Measurements from ENCODE around the gene ABL1.

The ABL1 gene

GRCh38 chr9:130870491-130871381, 35.7 kb downstream of the ABL1 start:
- no peak for DNase-seq (ENCODE audit: extremely low read depth in 1 of 2, low read depth in 1 of 2)

GRCh38 chr9:130871395-130872062, 36.5 kb downstream of the ABL1 start:
- DNase-seq (ENCODE audit: extremely low read depth in 1 of 2, low read depth in 1 of 2), result no peak

GRCh38 chr9:130872093-130872492, 37.0 kb downstream of the ABL1 start:
- no peak for DNase-seq (ENCODE audit: extremely low read depth in 1 of 2, low read depth in 1 of 2)

GRCh38 chr9:130872508-130872907, 37.5 kb downstream of the ABL1 start:
- no peak for DNase-seq (ENCODE audit: extremely low read depth in 1 of 2, low read depth in 1 of 2)

- no peak for DNase-seq (ENCODE audit: extremely low read depth in 1 of 2, low read depth in 1 of 2)
These were observed 38.0 kb downstream of the ABL1 start for GRCh38 chr9:130872912-130873503.

GRCh38 chr9:130873966-130874365, 38.9 kb downstream of the ABL1 start:
- no peak for DNase-seq (ENCODE audit: extremely low read depth in 1 of 2, low read depth in 1 of 2)

GRCh38 chr9:130874783-130875182, 39.7 kb downstream of the ABL1 start:
- DNase-seq (ENCODE audit: extremely low read depth in 1 of 2, low read depth in 1 of 2), result no peak

- no peak for DNase-seq (ENCODE audit: extremely low read depth in 1 of 2, low read depth in 1 of 2)
These were observed 42.2 kb downstream of the ABL1 start for GRCh38 chr9:130877300-130877699.

- no peak for DNase-seq (ENCODE audit: extremely low read depth in 1 of 2, low read depth in 1 of 2)
These were observed 43.2 kb downstream of the ABL1 start for GRCh38 chr9:130878295-130878694.

- DNase-seq (ENCODE audit: extremely low read depth in 1 of 2, low read depth in 1 of 2), result no peak
These were observed 44.9 kb downstream of the ABL1 start for GRCh38 chr9:130879863-130880411.

GRCh38 chr9:130880599-130881220, 45.7 kb downstream of the ABL1 start:
- DNase-seq (ENCODE audit: extremely low read depth in 1 of 2, low read depth in 1 of 2), result no peak

- DNase-seq (ENCODE audit: extremely low read depth in 1 of 2, low read depth in 1 of 2), result no peak
These were observed 46.5 kb downstream of the ABL1 start for GRCh38 chr9:130881516-130881915.

GRCh38 chr9:130882696-130883225, 47.7 kb downstream of the ABL1 start:
- no peak for DNase-seq (ENCODE audit: extremely low read depth in 1 of 2, low read depth in 1 of 2)

- no peak for DNase-seq (ENCODE audit: extremely low read depth in 1 of 2, low read depth in 1 of 2)
These were observed 48.4 kb downstream of the ABL1 start for GRCh38 chr9:130883479-130883878.

GRCh38 chr9:130884111-130884531, 49.1 kb downstream of the ABL1 start:
- DNase-seq (ENCODE audit: extremely low read depth in 1 of 2, low read depth in 1 of 2), result no peak

- DNase-seq (ENCODE audit: extremely low read depth in 1 of 2, low read depth in 1 of 2), result no peak
These were observed 49.8 kb downstream of the ABL1 start for GRCh38 chr9:130884542-130885483.

GRCh38 chr9:130885484-130886375, 50.7 kb downstream of the ABL1 start:
- no peak for DNase-seq (ENCODE audit: extremely low read depth in 1 of 2, low read depth in 1 of 2)

- DNase-seq (ENCODE audit: extremely low read depth in 1 of 2, low read depth in 1 of 2), result no peak
These were observed 51.9 kb downstream of the ABL1 start for GRCh38 chr9:130886981-130887380.

Measured in stimulated activated CD8-positive, alpha-beta memory T cell treated with anti-CD3 and anti-CD28 coated beads, Interleukin-7, amount 100 ng/mL, for 48 hours (primary cell).